HG02970 (cell line): ENCODE data around the gene LGALS3BP.

Experiments used
- ATAC-seq: cut with Tn5 transposase; IDR thresholded peaks from one replicate; pipeline ENCODE4 v1.9.1; 2021; ENCODE audit warnings: mild to moderate bottlenecking, moderate library complexity, moderate number of reproducible peaks; ENCODE audit not compliant: unreplicated experiment, low FRiP score

LGALS3BP gene

DNA sequence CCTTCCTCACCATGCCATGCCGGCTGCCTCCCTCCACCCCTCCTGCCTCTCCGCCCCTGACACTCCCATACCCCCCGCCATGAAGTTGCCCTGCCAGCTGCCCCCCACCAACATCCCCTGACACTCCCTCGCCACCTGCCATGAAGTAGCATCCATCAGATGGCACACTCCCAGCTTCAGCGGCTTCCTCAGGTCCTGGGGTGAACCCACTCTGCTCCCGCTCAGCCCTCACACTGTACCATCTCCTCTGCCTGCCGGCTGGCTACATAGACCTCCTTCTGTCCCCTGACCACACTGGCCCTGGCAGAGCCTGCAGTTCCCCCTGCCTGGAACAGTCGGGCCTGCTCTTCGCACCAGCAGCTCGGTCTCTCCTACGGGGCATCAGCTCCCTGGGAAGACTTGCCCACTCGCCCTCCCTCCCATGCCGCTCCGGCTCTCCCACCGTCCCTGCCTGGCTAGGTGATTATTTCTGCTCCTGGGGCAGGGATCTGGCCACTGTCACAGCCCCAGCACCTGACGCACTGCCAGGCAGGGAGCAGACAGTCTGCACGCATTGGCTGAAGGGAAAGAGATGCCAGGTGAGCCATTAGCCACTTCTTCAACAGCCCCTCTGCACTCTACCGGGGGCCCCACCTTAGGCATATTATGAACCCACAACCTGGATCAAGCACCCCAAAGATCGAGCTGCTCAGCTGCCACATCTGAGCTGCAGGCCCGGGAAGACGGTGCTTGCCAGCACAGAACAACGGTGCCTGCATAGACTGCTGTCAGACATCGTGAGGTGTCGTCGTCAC, 20.9 kb upstream of the LGALS3BP start:
- no peak for ATAC-seq

DNA sequence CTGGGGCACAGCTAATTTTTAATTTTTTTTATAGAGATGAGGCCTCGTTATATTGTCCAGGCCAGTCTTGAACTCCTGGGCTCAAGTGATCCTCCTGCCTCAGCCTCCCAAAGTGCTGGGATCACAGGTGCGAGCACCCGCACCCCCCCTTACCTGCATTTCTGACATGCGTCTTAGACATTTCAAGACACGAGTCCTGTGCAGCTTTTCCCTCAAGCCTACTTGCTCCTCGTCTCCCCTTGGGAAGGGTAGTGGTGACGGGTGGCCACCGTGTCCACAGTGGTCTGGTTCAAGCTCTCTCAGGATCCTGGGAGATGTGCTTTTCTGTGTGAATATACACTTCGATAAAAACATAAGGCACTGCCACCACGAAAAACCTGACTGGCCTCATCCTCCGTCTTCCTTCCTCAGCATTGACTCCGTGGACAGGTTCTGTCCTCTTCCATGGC, 20.2 kb upstream of the LGALS3BP start:
- no peak for ATAC-seq

GRCh38 chr17:78999056-78999768, 19.5 kb upstream of the LGALS3BP start:
- no peak for ATAC-seq

GRCh38 chr17:78998311-78999055, 18.8 kb upstream of the LGALS3BP start:
- no peak for ATAC-seq

DNA sequence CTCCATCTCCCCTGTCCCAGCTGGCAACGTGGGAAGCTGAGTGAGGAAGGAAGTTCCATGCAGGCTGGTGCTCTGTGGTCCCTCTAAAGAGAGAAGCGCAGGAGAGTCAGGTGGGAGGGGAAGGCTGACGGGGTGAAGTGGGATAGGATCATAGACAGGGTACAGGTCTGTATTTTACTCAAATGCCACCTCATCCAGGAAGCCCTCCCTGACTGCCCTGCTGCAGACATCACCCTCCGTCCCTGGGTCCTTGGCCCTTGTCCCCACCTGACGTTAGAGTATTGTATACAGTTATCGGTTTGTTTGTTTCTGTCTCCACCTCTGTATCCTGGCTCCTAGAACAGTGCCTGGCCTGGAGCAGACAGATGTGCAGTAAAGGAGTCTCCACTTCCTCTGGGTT, 18.2 kb upstream of the LGALS3BP start:
- ATAC-seq = no peak

DNA sequence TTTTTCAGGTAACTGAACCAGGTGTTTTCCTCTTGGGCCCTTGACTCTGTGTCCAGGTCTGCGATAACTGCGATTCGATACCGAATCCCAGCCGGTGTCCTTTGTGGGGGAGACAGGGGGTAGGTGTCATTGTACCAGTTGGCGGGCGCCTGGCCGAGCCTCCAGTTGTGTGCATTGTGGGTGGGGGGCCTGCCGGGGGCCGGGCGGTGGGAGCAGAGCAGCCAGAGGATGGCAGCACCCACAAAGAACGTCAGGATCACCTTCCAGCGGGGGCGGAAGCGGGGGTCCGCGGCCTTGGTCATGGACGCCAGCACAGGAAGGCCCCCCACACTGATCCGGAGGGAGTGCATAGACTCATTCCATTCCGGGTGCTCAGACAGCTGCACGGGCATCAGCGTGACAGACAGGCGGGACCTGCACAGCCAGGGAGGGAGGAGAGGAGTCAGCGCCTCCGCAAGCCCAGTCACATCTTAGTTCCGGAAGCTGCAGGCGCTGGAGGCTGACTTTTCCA, 17.6 kb upstream of the LGALS3BP start:
- ATAC-seq = no peak

- no peak for ATAC-seq
These were observed 17.1 kb upstream of the LGALS3BP start for GRCh38 chr17:78996781-78997201.

DNA sequence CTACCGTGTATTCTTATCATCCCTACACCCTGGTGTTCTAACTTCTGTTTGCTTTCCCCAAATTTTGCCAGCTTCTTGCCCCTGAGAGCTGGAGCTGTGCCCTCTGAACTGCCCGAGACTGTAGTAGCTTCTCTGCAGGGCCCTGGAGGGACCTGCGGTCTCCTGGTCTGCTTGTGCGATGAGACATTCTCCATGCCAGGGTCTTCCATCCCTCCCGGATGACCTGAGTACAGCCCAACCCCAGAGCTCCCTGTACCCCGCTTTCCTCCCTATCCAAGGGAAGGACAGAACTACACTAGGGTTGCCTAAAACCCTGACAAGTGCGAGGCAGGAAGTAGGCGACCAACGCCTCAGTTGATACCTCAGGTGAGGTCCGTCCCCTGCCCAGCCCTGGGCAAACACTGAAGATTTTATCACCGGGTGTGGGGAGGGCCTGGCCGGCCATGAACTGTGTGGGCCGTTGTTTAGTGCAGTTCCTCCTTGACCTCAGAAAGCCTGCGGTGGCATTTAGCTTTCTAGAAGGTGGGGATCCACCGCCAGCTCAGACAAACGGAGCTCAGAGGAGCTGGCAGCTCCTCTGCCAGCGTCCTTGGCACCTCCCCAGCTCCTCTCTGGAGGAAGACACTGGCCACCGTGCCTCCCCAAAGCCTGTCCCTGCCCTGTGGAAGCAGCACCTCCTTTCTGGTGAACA, 16.2 kb upstream of the LGALS3BP start:
- no peak for ATAC-seq

GRCh38 chr17:78995022-78995760, 15.5 kb upstream of the LGALS3BP start:
- no peak for ATAC-seq

- ATAC-seq = no peak
These were observed 14.4 kb upstream of the LGALS3BP start for GRCh38 chr17:78993981-78994671.

DNA sequence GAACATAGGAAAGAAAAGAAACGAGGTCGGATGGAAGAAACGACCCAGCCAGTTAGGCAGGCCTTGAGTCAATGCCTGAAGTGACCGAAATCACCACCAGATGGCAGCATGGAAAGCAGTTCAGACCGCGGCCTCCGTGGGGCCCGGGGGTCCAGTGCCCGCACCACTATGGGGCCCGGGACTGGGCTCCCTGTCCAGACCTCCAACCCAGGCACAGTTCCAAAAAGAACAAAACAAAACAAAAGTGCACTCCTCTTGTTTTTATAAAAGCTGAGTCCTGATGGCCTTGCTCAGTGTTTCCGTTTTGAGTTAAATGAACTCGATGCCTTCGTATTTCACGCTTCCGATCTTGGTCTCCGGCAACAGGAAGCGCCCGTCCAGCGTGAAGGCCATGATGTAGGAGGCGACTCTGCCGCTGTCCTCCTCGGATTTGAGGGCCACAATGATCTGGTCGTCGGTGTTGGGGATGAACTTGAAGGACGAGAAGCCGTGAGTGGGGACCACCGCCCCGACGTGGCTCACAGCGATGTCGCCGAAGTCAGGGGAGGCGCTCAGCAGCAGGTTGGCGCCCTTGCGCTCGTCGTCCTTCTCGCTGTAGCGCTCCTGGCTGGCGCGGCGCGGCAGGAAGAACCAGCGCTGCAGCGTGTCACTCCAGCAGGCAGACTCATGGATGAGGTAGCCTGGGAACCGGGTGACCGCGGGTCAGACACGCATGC, 13.7 kb upstream of the LGALS3BP start:
- ATAC-seq = no peak

GRCh38 chr17:78992542-78993212, 13.0 kb upstream of the LGALS3BP start:
- ATAC-seq = no peak

DNA sequence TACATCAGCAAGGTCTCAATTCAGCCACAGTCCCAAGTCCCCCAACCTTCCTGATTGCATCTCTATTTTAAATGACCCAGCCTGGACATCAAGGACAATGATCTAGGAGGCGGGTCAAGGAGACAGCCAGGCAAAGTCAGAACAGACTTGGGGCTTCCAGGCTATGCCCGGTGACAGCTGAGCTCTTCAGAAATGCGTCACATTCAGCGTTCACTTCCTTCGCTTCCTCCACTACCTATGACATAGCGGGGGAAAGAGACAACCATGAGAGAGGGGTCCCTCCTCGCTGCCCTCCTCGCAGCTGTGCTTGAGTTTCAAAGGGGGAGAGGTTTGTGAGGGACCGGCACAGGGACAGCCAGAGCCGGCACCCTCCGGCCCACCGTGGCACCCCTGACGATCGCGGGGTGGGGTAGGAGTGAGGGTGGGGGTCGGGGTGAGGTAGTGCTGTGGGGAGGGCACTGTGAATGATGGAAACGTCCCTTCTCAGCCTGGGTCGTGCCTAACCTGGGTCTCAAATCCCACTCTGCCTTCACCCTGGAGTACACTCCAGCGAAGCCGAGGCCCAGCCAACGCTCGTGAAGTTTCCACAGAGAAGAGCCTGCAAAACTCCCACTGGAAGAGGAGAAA, 12.3 kb upstream of the LGALS3BP start:
- ATAC-seq = no peak

- ATAC-seq = no peak
These were observed 11.5 kb upstream of the LGALS3BP start for GRCh38 chr17:78991017-78991738.

DNA sequence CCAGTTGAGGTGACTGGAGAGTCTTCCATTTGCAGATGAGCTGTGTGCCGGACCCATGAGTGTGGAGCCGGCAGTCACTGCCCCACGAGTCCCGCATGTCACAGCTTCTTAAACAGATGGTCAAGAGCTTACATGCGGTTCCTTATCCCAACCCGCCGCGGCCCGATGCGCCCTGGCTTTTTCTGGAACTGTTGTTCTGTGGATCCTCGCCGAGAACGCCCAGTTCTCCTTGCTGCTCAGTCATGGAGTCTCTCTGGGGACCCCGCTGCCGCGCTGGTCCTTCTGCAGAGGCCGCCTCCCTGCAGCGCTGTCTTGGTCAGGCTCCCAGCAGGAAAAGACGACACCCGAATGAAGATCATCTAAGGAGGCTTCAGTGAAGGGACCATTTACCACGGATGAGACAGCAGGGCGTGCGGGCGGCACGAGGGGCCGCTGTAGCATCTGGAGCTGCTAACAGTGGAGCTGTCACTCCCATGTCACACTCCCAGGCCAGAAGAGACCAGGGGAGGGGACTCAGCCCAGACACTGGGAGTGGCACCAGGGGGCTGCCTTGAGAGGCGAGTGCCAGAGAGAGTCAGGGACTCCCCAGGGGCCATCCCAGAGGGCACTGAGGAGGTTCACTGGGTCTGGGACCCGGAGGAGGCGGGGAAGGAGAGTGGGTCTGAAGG, 10.8 kb upstream of the LGALS3BP start:
- no peak for ATAC-seq

- ATAC-seq = no peak
These were observed 8.4 kb upstream of the LGALS3BP start for GRCh38 chr17:78988152-78988551.
